Hepatocyte (in vitro differentiated cells): ENCODE results near the gene EPHB2.

Experiments used
- CTCF ChIP-seq: fragments of 200-600 bp; sonication (generic); IDR thresholded peaks from 2 replicates; pipeline ENCODE4 v1.5.1; 2016; ENCODE audit warnings: antibody characterized with exemption, mild to moderate bottlenecking; ENCODE audit not compliant: poor library complexity
- EZH2 ChIP-seq: fragments of 200-600 bp; sonication (generic); IDR thresholded peaks from 2 replicates; pipeline ENCODE4 v1.6.1; 2016; ENCODE audit warnings: antibody characterized with exemption, mild to moderate bottlenecking, borderline replicate concordance
- EZH2phosphoT487 ChIP-seq: fragments of 200-600 bp; sonication (generic); IDR thresholded peaks from one replicate; pipeline ENCODE4 v1.6.1; 2018; ENCODE audit warnings: antibody characterized with exemption, mild to moderate bottlenecking, low read depth, moderate library complexity; ENCODE audit not compliant: unreplicated experiment, severe bottlenecking

GRCh38 chr1:22774833-22775182 is 64.2 kb downstream of the EPHB2 start:
- TF ChIP-seq EZH2 = no peak
- TF ChIP-seq CTCF = no peak
- no peak for TF ChIP-seq EZH2phosphoT487
